Upper lobe of left lung (tissue), 6 donors: Measurements from ENCODE around the gene SOX12. TPM values are rescaled to one million over a fixed set of nuclear protein-coding genes. Genes with fewer than 3 reads are reported as not detected.
"Not testable (repeated sequence)": the region's sequence is repeated elsewhere in the genome, so short reads cannot be mapped to it uniquely, and the experiment has no call there.

Experiments used
- ATAC-seq, 2 donors: fragments of 200-7000 bp; cut with Tn5 transposase; one replicate each; pipeline ENCODE4 v1.9.1; 2022; ENCODE audit warnings: mild to moderate bottlenecking in 2 of 2, moderate library complexity in 2 of 2; ENCODE audit not compliant: low FRiP score in 2 of 2
- DNase-seq, 2 donors: peaks; one replicate each; pipeline ENCODE4 v3.0.0-alpha.2; 2019 to 2020
- H3K27ac ChIP-seq, 4 donors: fragments of 200-600 bp; sonication (generic); one replicate each; pipeline ENCODE4 v1.5.1; 2016 to 2019
- H3K27me3 ChIP-seq, 4 donors: fragments of 200-600 bp; sonication (generic); one replicate each; pipeline ENCODE4 v1.5.1; 2017 to 2019
- H3K36me3 ChIP-seq, 4 donors: fragments of 200-600 bp; sonication (generic); one replicate each; pipeline ENCODE4 v1.5.1; 2016 to 2019
- H3K4me1 ChIP-seq, 4 donors: fragments of 200-600 bp; sonication (generic); one replicate each; pipeline ENCODE4 v1.5.1; 2018 to 2019
- H3K4me3 ChIP-seq, 4 donors: fragments of 200-600 bp; sonication (generic); one replicate each; pipeline ENCODE4 v1.5.1; 2017 to 2019; ENCODE audit warnings: mild to moderate bottlenecking in 2 of 4, moderate library complexity in 1 of 4
- H3K9me3 ChIP-seq, 4 donors: fragments of 200-600 bp; sonication (generic); one replicate each; pipeline ENCODE4 v1.5.1; 2018 to 2019
- EP300 ChIP-seq, 4 donors: sonication (generic); formaldehyde crosslinking; IDR thresholded peaks; one replicate each; pipeline ENCODE4 v1.5.1; 2017; ENCODE audit warnings: antibody characterized with exemption in 4 of 4, control low read depth in 2 of 4
- POLR2A ChIP-seq, 4 donors: fragments of 450-650 bp; IDR thresholded peaks; one replicate each; pipeline ENCODE4 v1.5.1; 2016 to 2017; ENCODE audit warnings: antibody characterized with exemption in 4 of 4, mild to moderate bottlenecking in 2 of 4
- POLR2AphosphoS5 ChIP-seq, 2 donors: sonication (generic); formaldehyde crosslinking; IDR thresholded peaks; one replicate each; pipeline ENCODE4 v1.5.1; 2017; ENCODE audit warnings: antibody characterized with exemption in 2 of 2
- WGBS, 2 donors: methylation state at CpG; one replicate each; pipeline ENCODE4 v1.1.5; 2017 to 2018; 5-methylcytosine and 5-hydroxymethylcytosine counted together
- total RNA-seq, 6 donors: library from RNA; depleted of rRNA in 4 of 6; stranded (reverse); fragments of >200 nt in 4 of 6; gene quantifications; one replicate each; pipeline versions ENCODE4 v1.1.0 to v1.2.1, GENCODE V29; 2016 to 2021
- TF ChIP-seq, protein P1 (sequence below), 6 experiments: fragments of 450-650 bp in 4 of 6; fragments of 200-600 bp in 2 of 6; sonication (generic) in 2 of 6; IDR thresholded peaks; one replicate each; pipeline ENCODE4 v1.5.1; 2016 to 2019; ENCODE audit warnings: antibody characterized with exemption in 6 of 6
- donor health status: DM: no; HTN: no; CAD: no; lungs with moderate emphysema.
- donor health status: DM: no; HTN: yes; CAD: no; lungs with severe emphysema.

SOX12 gene
- total RNA-seq, 6 donors from 2014 or later, result 3.8 to 13.5 (median 7.6) TPM

DNA sequence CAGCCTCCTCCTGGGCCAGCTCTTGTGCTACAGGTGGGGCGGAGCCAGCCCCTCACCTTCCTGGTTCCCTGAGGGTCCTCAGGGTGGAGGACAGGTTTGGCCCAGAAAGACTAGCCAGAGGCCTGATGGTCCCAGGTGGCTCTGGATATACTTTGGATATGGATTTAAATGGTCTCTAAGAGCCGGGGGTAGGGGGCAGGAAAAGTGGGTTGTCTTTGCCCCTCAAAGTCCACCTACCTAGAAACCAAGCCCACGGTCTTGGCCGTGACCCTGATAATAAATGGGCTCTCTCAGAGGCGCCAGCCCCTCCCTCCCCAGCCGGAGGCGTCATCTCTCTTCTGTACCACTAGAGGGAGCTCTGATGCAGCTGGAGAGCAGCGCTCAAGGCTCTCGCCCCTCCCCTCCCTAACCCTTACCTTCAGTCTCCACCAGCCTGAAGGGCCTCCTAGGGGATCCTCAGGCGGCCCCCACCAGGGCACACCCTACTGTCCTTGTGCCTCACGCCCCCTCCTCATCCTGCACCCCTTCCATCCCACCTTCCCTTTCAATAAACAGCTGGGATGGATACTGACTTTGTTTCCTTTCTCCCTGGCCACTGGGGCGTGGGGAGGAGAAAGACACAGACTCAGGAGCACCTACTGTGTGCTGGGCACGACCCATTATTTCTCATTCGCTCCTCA lies 29.1 kb downstream of the SOX12 start:
- Histone ChIP-seq H3K36me3 (peaks cover 0 to 12% (median 3%) of the 10 kb centered on the region in 4 donors), H3K27me3 (no peaks in the 10 kb centered on the region), H3K4me3 (no peak overlapping the region), H3K4me1 (peaks cover 0 to 7% (median 5%) of the 10 kb centered on the region in 4 donors), H3K27ac (no peak overlapping the region), H3K9me3 (no peaks in the 10 kb centered on the region)
- 14 to 18% methylated on average over 14 of the region's 14 CpGs for WGBS, 2 donors
- DNase-seq (peak; percentile 33 to 81), ATAC-seq (peak; percentile 95 to 96)
- no peak for TF ChIP-seq POLR2A (IDR thresholded peaks at IDR 0.05)
- TF ChIP-seq, protein P1, sequence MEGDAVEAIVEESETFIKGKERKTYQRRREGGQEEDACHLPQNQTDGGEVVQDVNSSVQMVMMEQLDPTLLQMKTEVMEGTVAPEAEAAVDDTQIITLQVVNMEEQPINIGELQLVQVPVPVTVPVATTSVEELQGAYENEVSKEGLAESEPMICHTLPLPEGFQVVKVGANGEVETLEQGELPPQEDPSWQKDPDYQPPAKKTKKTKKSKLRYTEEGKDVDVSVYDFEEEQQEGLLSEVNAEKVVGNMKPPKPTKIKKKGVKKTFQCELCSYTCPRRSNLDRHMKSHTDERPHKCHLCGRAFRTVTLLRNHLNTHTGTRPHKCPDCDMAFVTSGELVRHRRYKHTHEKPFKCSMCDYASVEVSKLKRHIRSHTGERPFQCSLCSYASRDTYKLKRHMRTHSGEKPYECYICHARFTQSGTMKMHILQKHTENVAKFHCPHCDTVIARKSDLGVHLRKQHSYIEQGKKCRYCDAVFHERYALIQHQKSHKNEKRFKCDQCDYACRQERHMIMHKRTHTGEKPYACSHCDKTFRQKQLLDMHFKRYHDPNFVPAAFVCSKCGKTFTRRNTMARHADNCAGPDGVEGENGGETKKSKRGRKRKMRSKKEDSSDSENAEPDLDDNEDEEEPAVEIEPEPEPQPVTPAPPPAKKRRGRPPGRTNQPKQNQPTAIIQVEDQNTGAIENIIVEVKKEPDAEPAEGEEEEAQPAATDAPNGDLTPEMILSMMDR (IDR thresholded peaks at IDR 0.05), result peak; percentile 85 to 96 (median 92)

DNA sequence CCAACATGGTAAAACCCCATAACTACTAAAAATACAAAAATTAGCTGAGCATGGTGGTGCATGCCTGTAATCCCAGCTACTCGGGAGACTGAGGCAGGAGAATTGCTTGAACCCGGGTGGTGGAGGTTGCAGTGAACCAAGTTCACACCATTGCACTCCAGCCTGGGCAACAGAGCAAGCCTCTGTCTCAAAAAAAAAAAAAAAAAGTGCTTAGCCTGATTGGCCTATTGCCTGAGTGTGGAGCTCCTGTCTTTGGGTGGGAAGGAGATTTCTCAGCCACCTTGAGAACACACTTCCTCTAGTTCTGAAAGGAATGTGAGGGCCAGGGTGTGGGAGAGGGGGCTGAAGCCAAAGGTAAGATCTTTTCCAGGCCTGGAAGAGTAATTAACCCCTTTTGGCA lies 30.8 kb downstream of the SOX12 start:
- H3K27ac ChIP-seq, DNase-seq, ATAC-seq: not testable (repeated sequence)

DNA sequence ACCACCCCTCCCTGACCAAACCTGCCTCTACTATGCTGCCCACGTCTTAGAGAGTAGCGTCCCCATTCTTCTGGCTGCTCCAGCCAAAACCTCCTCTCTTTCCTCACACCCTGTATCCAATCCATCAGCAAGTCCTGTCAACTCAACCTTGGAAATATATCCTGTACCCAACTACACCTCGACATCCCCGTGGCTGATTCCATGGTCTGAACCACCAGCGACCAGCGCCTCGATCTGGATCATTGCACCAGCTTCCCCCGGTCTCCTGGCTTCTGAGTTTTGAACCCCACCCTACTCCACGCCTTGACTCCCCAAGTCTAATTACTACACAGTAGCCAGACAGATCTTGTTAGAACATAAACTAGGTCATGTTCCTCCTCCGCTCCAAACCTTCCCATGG lies 31.4 kb downstream of the SOX12 start:
- Histone ChIP-seq H3K4me1 (peaks cover 0 to 7% (median 5%) of the 10 kb centered on the region in 4 donors), H3K9me3 (no peaks in the 10 kb centered on the region), H3K4me3 (no peak overlapping the region), H3K36me3 (peaks cover 0 to 8% (median 1%) of the 10 kb centered on the region in 4 donors), H3K27me3 (no peaks in the 10 kb centered on the region), H3K27ac (no peak overlapping the region)
- WGBS, 2 donors, result 92% methylated on average over 10 of the region's 10 CpGs
- ATAC-seq (no peak), DNase-seq (no peak)
- TF ChIP-seq, protein P1 (IDR thresholded peaks at IDR 0.05), result no peak
- no peak for TF ChIP-seq EP300 (IDR thresholded peaks at IDR 0.05)
- no peak for TF ChIP-seq POLR2AphosphoS5 (IDR thresholded peaks at IDR 0.05)
- TF ChIP-seq POLR2A (IDR thresholded peaks at IDR 0.05), result no peak

More for the DNA sequence above, 30.8 kb downstream of the SOX12 start:
- H3K36me3 ChIP-seq, H3K9me3 ChIP-seq, H3K27me3 ChIP-seq, H3K4me3 ChIP-seq, H3K4me1 ChIP-seq: not testable (repeated sequence)
- 76 to 89% methylated on average over 2 of the region's 2 CpGs for WGBS, 2 donors

DNA sequence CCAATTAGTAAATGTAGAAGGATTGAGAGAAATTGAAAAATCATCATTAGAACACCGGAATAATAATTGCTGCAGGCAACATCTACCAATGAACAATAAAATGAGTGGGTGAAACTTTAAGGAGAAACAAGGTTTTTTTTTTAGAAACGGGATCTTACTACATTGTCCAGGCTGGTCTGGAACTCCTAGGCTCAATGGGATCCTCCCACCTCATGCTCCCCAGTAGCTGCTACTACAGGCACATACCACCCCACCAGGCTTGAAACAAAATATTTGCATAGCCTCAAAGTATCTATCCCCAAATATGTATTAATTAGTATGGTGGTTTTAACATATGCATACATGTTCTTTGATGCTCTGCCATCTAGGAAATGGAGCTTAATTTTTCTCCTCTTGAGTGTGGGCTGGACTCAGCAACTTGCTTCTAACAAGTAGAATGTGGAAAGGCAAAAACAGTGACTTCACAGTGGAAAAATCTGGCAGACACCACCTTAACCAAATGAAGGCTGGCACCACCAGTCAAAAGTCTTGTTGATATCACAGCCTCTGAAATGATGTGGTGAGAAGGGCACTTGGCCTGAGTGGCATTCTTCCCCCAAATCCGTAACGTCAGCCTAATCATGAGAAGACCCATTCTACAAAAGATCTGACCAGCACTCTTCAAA lies 33.7 kb downstream of the SOX12 start:
- peak overlapping the region in 2 of 4 donors; percentile 10 to 25 for H3K27ac ChIP-seq
- DNase-seq, result no peak
- H3K27me3 ChIP-seq, result no peaks in the 10 kb centered on the region
- peaks cover 13 to 27% (median 15%) of the 10 kb centered on the region in 4 donors for H3K4me1 ChIP-seq
- ATAC-seq, result no peak
- 68 to 84% methylated on average over 4 of the region's 4 CpGs for WGBS, 2 donors
- H3K36me3 ChIP-seq, result no peaks in the 10 kb centered on the region
- H3K4me3 ChIP-seq, result no peak overlapping the region
- TF ChIP-seq EP300 (IDR thresholded peaks at IDR 0.05) (no peak), POLR2AphosphoS5 (IDR thresholded peaks at IDR 0.05) (no peak), POLR2A (IDR thresholded peaks at IDR 0.05) (no peak)
- TF ChIP-seq, protein P1 (IDR thresholded peaks at IDR 0.05), result no peak
- no peaks in the 10 kb centered on the region for H3K9me3 ChIP-seq

DNA sequence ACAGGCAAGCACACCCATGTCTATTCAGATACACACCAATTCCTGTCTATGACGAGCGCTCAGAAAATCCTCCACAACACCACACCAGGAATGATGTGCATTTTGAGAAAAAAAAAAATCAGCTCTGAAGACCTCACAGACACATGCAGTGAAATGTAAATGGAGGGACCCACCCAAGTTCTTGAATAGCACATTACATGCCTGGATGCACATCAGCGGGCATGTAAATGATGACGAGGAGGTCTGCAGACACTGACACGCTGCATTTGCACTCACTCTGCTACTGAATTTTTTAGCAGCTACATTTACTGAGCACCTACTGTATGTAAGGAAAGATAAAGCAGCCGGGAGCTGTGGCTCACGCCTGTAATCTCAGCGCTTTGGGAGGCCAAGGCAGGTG lies 36.2 kb downstream of the SOX12 start:
- Histone ChIP-seq H3K27me3 (no peaks in the 10 kb centered on the region), H3K9me3 (no peaks in the 10 kb centered on the region), H3K27ac (no peak overlapping the region), H3K4me1 (peaks cover 9 to 20% (median 12%) of the 10 kb centered on the region in 4 donors), H3K36me3 (no peaks in the 10 kb centered on the region), H3K4me3 (no peak overlapping the region)
- WGBS, 2 donors, result 93 to 96% methylated on average over 8 of the region's 8 CpGs
- DNase-seq, result no peak
- TF ChIP-seq, protein P1 (IDR thresholded peaks at IDR 0.05), result no peak
- ATAC-seq, result no peak
